Suppressor macrophage treated with lipopolysaccharide for 1 hour (primary cell): ENCODE data around the gene TTPAL.

Experiments
- DNase-seq, 3 donors: peaks; one replicate each; pipeline ENCODE4 v3.0.0-alpha.2; 2020 to 2022

Gene TTPAL

GRCh38 chr20:44475694-44476560, at the start of gene TTPAL:
TSS of gene TTPAL (plus strand) at chr20:44475874. CDS start at chr20:44480000, 4,126 bp downstream.
- DNase-seq, result peak; percentile 86 to 96 (median 93)

- no peak for DNase-seq
Observed at GRCh38 chr20:44425923-44426322, 49.8 kb upstream of the TTPAL start.

GRCh38 chr20:44426879-44427790, 48.5 kb upstream of the TTPAL start:
- DNase-seq, result no peak

- no peak for DNase-seq
Observed at GRCh38 chr20:44427804-44428173, 47.9 kb upstream of the TTPAL start.

- no peak for DNase-seq
Observed at GRCh38 chr20:44428174-44429016, 47.3 kb upstream of the TTPAL start.

GRCh38 chr20:44429017-44429339, 46.7 kb upstream of the TTPAL start:
- DNase-seq, result no peak

GRCh38 chr20:44429419-44430269, 46.0 kb upstream of the TTPAL start:
- no peak for DNase-seq

- DNase-seq, result no peak
Observed at GRCh38 chr20:44430270-44431065, 45.2 kb upstream of the TTPAL start.

- DNase-seq, result no peak
Observed at GRCh38 chr20:44431118-44431501, 44.6 kb upstream of the TTPAL start.

- no peak for DNase-seq
Observed at GRCh38 chr20:44431502-44432234, 44.0 kb upstream of the TTPAL start.

- no peak for DNase-seq
Observed at GRCh38 chr20:44432618-44433577, 42.8 kb upstream of the TTPAL start.

- no peak for DNase-seq
Observed at GRCh38 chr20:44433751-44434538, 41.7 kb upstream of the TTPAL start.

GRCh38 chr20:44435630-44436335, 39.9 kb upstream of the TTPAL start:
- DNase-seq, result peak; percentile 71 to 87 (median 82)

GRCh38 chr20:44436393-44436792, 39.3 kb upstream of the TTPAL start:
- DNase-seq, result no peak

- DNase-seq, result no peak
Observed at GRCh38 chr20:44437497-44437896, 38.2 kb upstream of the TTPAL start.

- DNase-seq, result no peak
Observed at GRCh38 chr20:44438782-44439181, 36.9 kb upstream of the TTPAL start.

- no peak for DNase-seq
Observed at GRCh38 chr20:44439318-44439717, 36.4 kb upstream of the TTPAL start.
